IMR-90 (cell line): ENCODE measurements around the gene KRCC1.

Experiments
- BHLHE40 ChIP-seq: fragments of 150-350 bp; IDR thresholded peaks from 2 replicates; pipeline ENCODE4 v1.6.1; 2016; ENCODE audit warnings: mild to moderate bottlenecking, low read depth, low read length
- CEBPB ChIP-seq: IDR thresholded peaks from 2 replicates; pipeline ENCODE4 v1.6.1; 2012; ENCODE audit warnings: low read depth, low read length, improper control_type of control experiment
- CHD1 ChIP-seq: IDR thresholded peaks from 2 replicates; pipeline ENCODE4 v1.6.1; 2012; ENCODE audit warnings: low read depth, low read length, improper control_type of control experiment
- CTCF ChIP-seq: conservative IDR thresholded peaks from 2 replicates; pipeline ENCODE4 v1.5.1; 2012; ENCODE audit warnings: mild to moderate bottlenecking, low read depth, low read length, improper control_type of control experiment
- MAFK ChIP-seq: IDR thresholded peaks from 2 replicates; pipeline ENCODE4 v1.6.1; 2012; ENCODE audit warnings: low read depth, low read length, improper control_type of control experiment
- MAZ ChIP-seq: IDR thresholded peaks from 2 replicates; pipeline ENCODE4 v1.6.1; 2012; ENCODE audit warnings: low read depth, mild to moderate bottlenecking, low read length, improper control_type of control experiment, moderate library complexity, borderline replicate concordance
- MXI1 ChIP-seq: IDR thresholded peaks from 2 replicates; pipeline ENCODE4 v1.6.1; 2012; ENCODE audit warnings: low read depth, mild to moderate bottlenecking, low read length, moderate library complexity, borderline replicate concordance
- NFE2L2 ChIP-seq: fragments of 150-350 bp; IDR thresholded peaks from 2 replicates; pipeline ENCODE4 v1.6.1; 2016; ENCODE audit warnings: low read depth, mild to moderate bottlenecking, low read length
- POLR2A ChIP-seq: IDR thresholded peaks from 2 replicates; pipeline ENCODE4 v1.6.1; 2012; ENCODE audit warnings: mild to moderate bottlenecking, low read depth, low read length
- RAD21 ChIP-seq: IDR thresholded peaks from 2 replicates; pipeline ENCODE4 v1.6.1; 2012; ENCODE audit warnings: low read length, improper control_type of control experiment
- RFX5 ChIP-seq: IDR thresholded peaks from 2 replicates; pipeline ENCODE4 v1.8.0; 2012; ENCODE audit warnings: low read depth, mild to moderate bottlenecking, low read length, moderate library complexity
- SMC3 ChIP-seq: fragments of 150-350 bp; IDR thresholded peaks from 2 replicates; pipeline ENCODE4 v1.6.1; 2016; ENCODE audit warnings: low read depth, mild to moderate bottlenecking, antibody characterized with exemption, low read length, moderate library complexity
- USF2 ChIP-seq: fragments of 150-350 bp; IDR thresholded peaks from 2 replicates; pipeline ENCODE4 v1.6.1; 2017; ENCODE audit warnings: mild to moderate bottlenecking, antibody characterized with exemption, low read length, low read depth
- TF ChIP-seq, protein P1 (sequence below): fragments of 150-350 bp; IDR thresholded peaks from 2 replicates; pipeline ENCODE4 v1.6.1; 2016; ENCODE audit warnings: low read depth, mild to moderate bottlenecking, low read length, moderate library complexity, borderline replicate concordance

GRCh38 chr2:88036606-88037005 is 19.0 kb downstream of the KRCC1 start:
- TF ChIP-seq CTCF (no peak), USF2 (no peak), POLR2A (no peak), RAD21 (no peak), NFE2L2 (no peak), MXI1 (no peak), SMC3 (no peak), MAFK (no peak), CEBPB (no peak), BHLHE40 (no peak), RFX5 (no peak), CHD1 (no peak), MAZ (no peak)
- TF ChIP-seq, protein P1, sequence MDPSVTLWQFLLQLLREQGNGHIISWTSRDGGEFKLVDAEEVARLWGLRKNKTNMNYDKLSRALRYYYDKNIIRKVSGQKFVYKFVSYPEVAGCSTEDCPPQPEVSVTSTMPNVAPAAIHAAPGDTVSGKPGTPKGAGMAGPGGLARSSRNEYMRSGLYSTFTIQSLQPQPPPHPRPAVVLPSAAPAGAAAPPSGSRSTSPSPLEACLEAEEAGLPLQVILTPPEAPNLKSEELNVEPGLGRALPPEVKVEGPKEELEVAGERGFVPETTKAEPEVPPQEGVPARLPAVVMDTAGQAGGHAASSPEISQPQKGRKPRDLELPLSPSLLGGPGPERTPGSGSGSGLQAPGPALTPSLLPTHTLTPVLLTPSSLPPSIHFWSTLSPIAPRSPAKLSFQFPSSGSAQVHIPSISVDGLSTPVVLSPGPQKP: no peak
